GM21619 (cell line): Measurements from ENCODE around the gene TSPAN14.
"Not testable (repeated sequence)": the region's sequence is repeated elsewhere in the genome, so short reads cannot be mapped to it uniquely, and the experiment has no call there.

Source experiments
- ATAC-seq: cut with Tn5 transposase; IDR thresholded peaks from one replicate; pipeline ENCODE4 v1.9.1; 2021; ENCODE audit not compliant: unreplicated experiment

TSPAN14 gene

GRCh38 chr10:80539421-80540031, 85.4 kb downstream of the TSPAN14 start:
- no peak for ATAC-seq

GRCh38 chr10:80540136-80540535, 86.0 kb downstream of the TSPAN14 start:
- ATAC-seq: no peak

DNA sequence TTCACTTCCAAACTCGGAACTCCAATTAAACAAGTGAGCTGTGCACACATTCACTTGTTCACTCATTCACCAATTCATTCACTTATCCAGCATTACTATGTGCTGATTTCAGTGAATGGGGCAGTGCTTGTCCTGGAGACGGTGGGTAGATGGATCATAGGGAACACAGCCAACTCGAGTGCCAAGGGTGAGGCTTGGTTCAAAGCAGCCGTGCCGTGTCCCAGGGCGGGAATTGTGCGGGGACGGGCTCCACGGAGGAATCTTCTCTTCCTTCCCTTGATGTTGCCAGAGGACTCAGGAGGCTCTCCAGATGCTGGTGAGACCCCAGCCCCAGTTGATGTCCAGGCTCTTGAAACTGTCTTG, 86.5 kb downstream of the TSPAN14 start:
- ATAC-seq: no peak

GRCh38 chr10:80540981-80541750, 87.1 kb downstream of the TSPAN14 start:
- peak; percentile 61 for ATAC-seq

- no peak for ATAC-seq
Observed at GRCh38 chr10:80542053-80542452, 87.9 kb downstream of the TSPAN14 start.

- no peak for ATAC-seq
Observed at GRCh38 chr10:80542652-80543318, 88.7 kb downstream of the TSPAN14 start.

DNA sequence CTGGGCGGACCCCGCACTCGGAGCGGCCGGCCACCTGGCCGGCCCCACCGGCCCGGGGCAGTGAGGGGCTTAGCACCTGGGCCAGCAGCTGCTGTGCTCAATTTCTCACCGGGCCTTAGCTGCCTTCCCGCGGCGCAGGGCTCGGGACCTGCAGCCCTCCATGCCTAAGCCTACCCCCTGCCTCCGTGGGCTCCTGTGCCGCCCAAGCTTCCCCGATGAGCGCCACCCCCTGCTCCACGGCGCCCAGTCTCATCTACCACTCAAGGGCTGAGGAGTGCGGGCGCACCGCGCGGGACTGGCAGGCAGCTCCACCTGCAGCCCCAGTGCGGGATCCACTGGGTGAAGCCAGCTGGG, 89.2 kb downstream of the TSPAN14 start:
- ATAC-seq: not testable (repeated sequence)

GRCh38 chr10:80544316-80544953, 90.3 kb downstream of the TSPAN14 start:
- ATAC-seq: no peak

- ATAC-seq: no peak
Observed at GRCh38 chr10:80545258-80545881, 91.3 kb downstream of the TSPAN14 start.

DNA sequence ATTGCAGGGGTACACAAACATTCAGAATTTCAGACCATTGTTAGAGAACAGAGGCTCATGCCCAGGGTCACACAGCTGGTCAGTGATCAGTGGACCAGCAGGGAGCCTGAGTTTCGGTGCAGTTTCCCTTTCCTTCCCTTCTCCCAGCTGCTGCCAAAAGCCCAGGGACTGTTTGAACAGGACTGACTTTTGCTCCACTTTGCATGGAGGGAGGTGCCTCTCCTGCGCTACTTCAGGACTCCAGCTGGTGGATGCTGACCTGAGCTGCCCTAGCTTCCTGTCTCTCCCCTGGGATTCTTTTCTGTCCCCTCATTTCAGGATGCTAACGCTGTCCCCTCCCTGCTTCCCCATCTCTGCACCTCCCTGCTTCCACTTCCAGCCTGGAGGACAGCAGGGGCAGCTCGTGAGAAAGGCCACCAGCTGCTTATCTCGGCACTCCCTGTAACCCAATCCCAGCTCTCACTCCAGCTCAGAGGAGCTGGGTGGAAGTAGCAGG, 98.1 kb downstream of the TSPAN14 start:
- ATAC-seq: no peak

- ATAC-seq: no peak
Observed at GRCh38 chr10:80553436-80553835, 99.3 kb downstream of the TSPAN14 start.

DNA sequence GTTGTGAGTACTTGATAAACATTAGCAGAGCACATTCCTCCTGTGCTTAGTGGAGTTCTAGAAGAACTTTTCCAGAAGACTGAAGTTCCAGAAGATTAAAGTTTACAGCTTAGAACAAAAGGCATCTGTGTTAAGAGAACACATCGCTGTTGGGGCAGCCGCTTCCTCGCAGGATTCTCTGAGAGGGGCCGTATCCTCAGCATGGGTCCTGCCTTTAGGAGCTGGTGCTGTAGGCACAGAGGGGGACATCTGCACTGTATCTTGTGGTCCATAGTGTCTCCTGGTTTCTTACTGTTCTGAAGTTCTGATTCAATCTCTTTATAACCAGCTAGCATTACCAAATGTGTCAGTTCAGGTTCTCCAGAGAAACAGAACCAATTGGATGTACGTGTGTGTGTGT, 99.9 kb downstream of the TSPAN14 start:
- ATAC-seq: no peak

GRCh38 chr10:80555415-80555814, 101.3 kb downstream of the TSPAN14 start:
- no peak for ATAC-seq

DNA sequence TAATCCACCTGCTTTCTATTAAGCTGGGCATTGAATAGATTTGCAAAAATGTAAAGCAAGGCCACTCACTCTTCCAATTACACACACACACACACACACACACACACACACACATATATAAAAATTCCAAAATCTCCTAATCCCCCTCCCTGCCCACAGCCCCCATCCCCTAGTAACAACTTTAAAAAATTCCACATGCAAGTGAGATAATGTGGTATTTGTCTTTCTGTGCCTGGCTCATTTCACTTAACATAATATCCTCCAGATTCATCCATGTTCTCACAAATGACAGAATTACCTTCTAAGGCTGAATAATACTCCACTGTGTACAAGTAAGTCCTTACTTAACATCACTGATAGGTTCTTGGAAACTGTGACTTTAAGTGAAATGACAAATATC, 107.8 kb downstream of the TSPAN14 start:
- no peak for ATAC-seq

- no peak for ATAC-seq
Observed at GRCh38 chr10:80567292-80567691, 113.2 kb downstream of the TSPAN14 start.

GRCh38 chr10:80569131-80569895, 115.2 kb downstream of the TSPAN14 start:
- ATAC-seq: no peak

GRCh38 chr10:80571352-80571751, 117.2 kb downstream of the TSPAN14 start:
- no peak for ATAC-seq

DNA sequence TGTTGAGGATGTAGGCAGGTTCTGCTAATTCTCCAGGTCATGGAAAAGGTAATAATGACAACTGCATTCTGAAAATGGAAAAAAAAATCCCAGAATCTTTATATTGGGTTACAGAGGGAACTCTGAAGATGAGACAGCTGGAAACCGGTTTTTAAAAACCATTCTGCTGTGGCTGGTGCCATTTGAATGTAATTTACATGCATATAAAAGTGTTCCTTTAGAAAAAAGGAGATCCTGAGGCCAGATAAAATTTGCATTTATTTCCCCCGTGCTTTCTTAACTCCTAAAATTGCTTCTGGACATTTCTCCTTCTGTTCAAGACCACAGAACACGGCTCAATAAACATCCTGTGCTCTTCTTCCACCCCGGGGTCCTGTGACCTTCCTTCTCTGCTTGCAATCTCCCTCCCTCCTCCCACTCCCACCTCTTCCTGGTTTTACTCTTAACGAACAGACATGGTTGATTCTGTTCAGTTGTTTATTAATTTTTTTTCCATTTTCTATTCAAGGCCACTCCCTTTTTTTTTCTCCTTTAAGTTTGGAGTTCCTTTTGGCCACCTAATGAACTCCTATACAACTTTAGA, 125.2 kb downstream of the TSPAN14 start:
- ATAC-seq: no peak

DNA sequence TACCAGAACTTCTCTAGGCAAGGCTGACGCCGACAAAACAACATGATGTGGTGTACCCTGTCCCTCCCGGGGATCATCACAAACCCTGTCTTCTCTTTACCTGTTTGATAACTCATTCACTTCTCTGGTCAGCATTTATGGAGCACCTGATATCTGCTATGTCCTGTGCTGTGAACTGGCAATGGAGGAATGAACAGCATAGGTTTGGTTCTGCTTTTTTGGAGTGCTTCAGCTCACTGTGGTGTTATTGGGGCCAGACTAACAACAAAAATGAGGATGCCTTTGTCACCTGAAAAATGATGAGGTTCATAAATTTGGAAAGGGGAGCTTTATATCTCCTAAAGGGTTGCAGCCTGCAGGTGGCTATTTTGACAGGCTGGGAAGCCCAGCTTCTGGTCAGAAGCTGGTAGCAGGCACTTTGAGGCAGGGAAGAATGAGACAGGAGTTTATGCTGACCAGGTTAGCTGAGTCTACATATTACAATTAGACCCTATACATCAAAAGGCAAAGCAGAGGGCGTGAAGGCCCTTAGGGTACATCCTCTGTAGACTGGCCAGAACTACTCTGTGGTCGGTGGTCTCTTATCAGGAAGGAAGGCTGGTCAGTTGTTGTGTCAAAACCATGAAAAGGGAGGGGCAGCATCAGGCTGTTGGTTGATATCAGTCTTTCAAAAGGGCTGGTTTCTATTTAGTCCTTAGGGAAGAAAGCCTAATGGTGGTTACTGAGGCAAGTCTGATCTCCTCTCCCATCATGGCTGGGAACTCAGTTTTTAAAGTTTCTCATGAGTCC, 125.9 kb downstream of the TSPAN14 start:
- no peak for ATAC-seq
